K562 (cell line): ENCODE measurements around the gene TENM3. TPM values are rescaled to one million over a fixed set of nuclear protein-coding genes. Genes with fewer than 3 reads are reported as not detected.
"Not testable (repeated sequence)": the region's sequence is repeated elsewhere in the genome, so short reads cannot be mapped to it uniquely, and the experiment has no call there.

Source experiments
- ATAC-seq: fragments of 200-7000 bp; cut with Tn5 transposase; 3 replicates; pipeline ENCODE4 v1.9.1; 2020; ENCODE audit warnings: moderate library complexity
- BruUV-seq: library from RNA; stranded (reverse); fragments of 400-500 nt; replicated peaks from 2 replicates; lab custom pipeline; 2021; lab: Mats Ljungman, UMichigan
- CTCF ChIA-PET: fragments of 300-600 bp; formaldehyde crosslinking; extraction: SDS; loops from one replicate; lab custom pipeline; 2021; ENCODE audit warnings: low intra/inter-chr PET ratio; lab: Yijun Ruan, JAX
- POLR2A ChIA-PET: fragments of 300-600, 350-650 bp; sonication (Branson Sonifier 250); formaldehyde crosslinking; extraction: SDS; loops from one replicate; lab custom pipeline; 2021; ENCODE audit warnings: antibody characterized with exemption, inconsistent platforms; lab: Yijun Ruan, JAX
- DNase-seq, 4 experiments: peaks; one replicate each; pipeline versions ENCODE4 v3.0.0 to v3.0.0-alpha.2; 2011 to 2018; ENCODE audit warnings: low spot score in 3 of 4, mixed read lengths in 3 of 4; ENCODE audit errors: extremely low read depth in 1 of 4
- FAIRE-seq: peaks from 2 replicates; lab custom pipeline; 2011; peaks lifted over from hg19 to GRCh38; lab: Jason Lieb, UNC
- H2AFZ ChIP-seq: 2 replicates; pipeline ENCODE4 v1.6.0; 2011; ENCODE audit warnings: low read depth, low read length, control low read depth, inconsistent platforms
- H3K27ac ChIP-seq: fragments of 200-600 bp; 3 replicates; pipeline ENCODE4 v1.8.0; 2011; ENCODE audit warnings: low read depth, mild to moderate bottlenecking, control low read depth, inconsistent platforms, low read length, moderate library complexity, mixed read lengths; ENCODE audit errors: extremely low read depth
- H3K27me3 ChIP-seq, 2 experiments: fragments of 300-600 bp in 1 of 2; 2 replicates in 1 of 2; 3 replicates in 1 of 2; pipeline versions ENCODE4 v1.6.0 to v1.8.0; 2011; ENCODE audit warnings: inconsistent platforms in 2 of 2, low read length in 2 of 2, mild to moderate bottlenecking in 1 of 2, mixed read lengths in 1 of 2, moderate library complexity in 1 of 2; ENCODE audit not compliant: control insufficient read depth in 2 of 2, insufficient read depth in 2 of 2
- H3K36me3 ChIP-seq: fragments of 300-600 bp; 3 replicates; pipeline ENCODE4 v1.8.0; 2011; ENCODE audit warnings: mild to moderate bottlenecking, low read length, inconsistent platforms; ENCODE audit not compliant: control insufficient read depth, insufficient read depth
- H3K4me1 ChIP-seq, 2 experiments: fragments of 200-600 bp in 1 of 2; replicated peaks in 1 of 2; 2 replicates in 1 of 2; 3 replicates in 1 of 2; pipeline versions ENCODE4 v1.5.1 to v1.8.0; 2011; ENCODE audit warnings: inconsistent platforms in 2 of 2, low read length in 2 of 2, mild to moderate bottlenecking in 1 of 2, mixed read lengths in 1 of 2, moderate library complexity in 1 of 2; ENCODE audit not compliant: control insufficient read depth in 2 of 2, insufficient read depth in 2 of 2
- H3K4me2 ChIP-seq: 2 replicates; pipeline ENCODE4 v1.6.1; 2011; ENCODE audit warnings: low read length, control low read depth, inconsistent platforms, mixed read lengths; ENCODE audit not compliant: insufficient read depth
- H3K4me3 ChIP-seq: fragments of 200-600 bp; sonication (generic), shearing (Covaris generic); 2 replicates; pipeline ENCODE4 v1.5.1; 2016; ENCODE audit warnings: control low read depth, inconsistent platforms
- H3K79me2 ChIP-seq: fragments of 200-600 bp; 3 replicates; pipeline ENCODE4 v1.8.0; 2011; ENCODE audit warnings: low read length, inconsistent platforms; ENCODE audit not compliant: control insufficient read depth, insufficient read depth
- H3K9ac ChIP-seq, 2 experiments: 2 replicates each; pipeline versions ENCODE4 v1.6.0 to v1.6.1; 2011; ENCODE audit warnings: low read depth in 2 of 2, low read length in 2 of 2, control low read depth in 1 of 2, inconsistent platforms in 1 of 2, mild to moderate bottlenecking in 1 of 2, mixed read lengths in 1 of 2; ENCODE audit not compliant: insufficient read depth in 1 of 2
- H3K9me1 ChIP-seq: one replicate; pipeline ENCODE4 v1.6.0; 2011; ENCODE audit warnings: inconsistent platforms, mild to moderate bottlenecking, low read length, moderate library complexity; ENCODE audit not compliant: control insufficient read depth, insufficient read depth
- H3K9me3 ChIP-seq: replicated peaks from 2 replicates; pipeline ENCODE4 v1.5.1; 2011; ENCODE audit warnings: low read depth, low read length, inconsistent platforms; ENCODE audit not compliant: control insufficient read depth, insufficient read depth
- H4K20me1 ChIP-seq: replicated peaks from 2 replicates; pipeline ENCODE4 v1.6.1; 2011; ENCODE audit warnings: low read length, inconsistent platforms, mixed read lengths; ENCODE audit not compliant: control insufficient read depth, insufficient read depth
- DDX20 ChIP-seq: fragments of 450-650 bp; IDR thresholded peaks from 2 replicates; pipeline ENCODE4 v1.6.1; 2016; ENCODE audit warnings: missing genetic modification characterization, low read depth, mild to moderate bottlenecking, missing compliant biosample characterization, moderate library complexity
- GABPA ChIP-seq: fragments of 200-800 bp; sonication (Bioruptor generic); conservative IDR thresholded peaks from 2 replicates; pipeline ENCODE4 v1.6.1; 2016; ENCODE audit warnings: low read depth, missing genetic modification characterization, missing compliant biosample characterization
- GTF2F1 ChIP-seq: IDR thresholded peaks from 2 replicates; pipeline ENCODE4 v1.6.1; 2011; ENCODE audit warnings: low read depth, low read length, improper control_type of control experiment
- LEF1 ChIP-seq: fragments of 450-650 bp; IDR thresholded peaks from 2 replicates; pipeline ENCODE4 v1.6.1; 2016; ENCODE audit warnings: mild to moderate bottlenecking
- RUNX1 ChIP-seq: sonication (generic); IDR thresholded peaks from 2 replicates; pipeline ENCODE4 v1.6.1; 2016; ENCODE audit warnings: antibody characterized with exemption, low read depth
- SAP30 ChIP-seq: fragments of 200-600 bp; sonication (generic); IDR thresholded peaks from 2 replicates; pipeline ENCODE4 v1.6.1; 2012; ENCODE audit warnings: borderline replicate concordance, low read depth, mild to moderate bottlenecking, moderate library complexity, low read length, control low read depth, inconsistent platforms; ENCODE audit not compliant: insufficient read depth, poor library complexity, severe bottlenecking
- SMAD3 ChIP-seq: fragments of 450-650 bp; formaldehyde crosslinking; conservative IDR thresholded peaks from 2 replicates; pipeline ENCODE4 v1.4.0; 2020; ENCODE audit warnings: mild to moderate bottlenecking
- ZNF184 ChIP-seq: sonication (generic); formaldehyde crosslinking; IDR thresholded peaks from 2 replicates; pipeline ENCODE4 v1.5.0; 2020; ENCODE audit warnings: missing genetic modification reagents
- WGBS: fragments of 100-300 bp; shearing (Covaris generic); methylation state at CpG from one replicate; pipeline ENCODE4 v1.1.6; 2016; ENCODE audit warnings: low coverage, mixed read lengths; ENCODE audit not compliant: insufficient coverage; ENCODE audit errors: missing lambda C conversion rate; 5-methylcytosine and 5-hydroxymethylcytosine counted together
- in situ Hi-C: fragments of 300-500 bp; cut with MboI; formaldehyde crosslinking; loops from 4 replicates; pipeline ENCODE4 v1.15.0; 2018; ENCODE audit warnings: inconsistent platforms, mixed read lengths
- intact Hi-C: fragments of 100-400 bp; cut with micrococcal nuclease; formaldehyde crosslinking; loops from 2 replicates; pipeline ENCODE4 v1.14.2; 2022
- polyA plus RNA-seq, 8 experiments: library from polyadenylated mRNA; depleted of rRNA in 4 of 8; stranded (reverse) in 5 of 8; unstranded in 3 of 8; fragments of >200 nt; fragmentation: Nextera tagmentation in 2 of 8; fragmentation: Illumina TruSeq in 1 of 8; extraction: Ambion mirVana in 2 of 8; extraction: Trizol in 1 of 8; gene quantifications; 2 replicates each; pipeline versions ENCODE4 v1.2.1 to v1.2.3, GENCODE V29; 2011 to 2014; ENCODE audit warnings: inconsistent platforms in 1 of 8, missing spikeins in 1 of 8
- total RNA-seq, 7 experiments: library from RNA; depleted of rRNA in 6 of 7; stranded (reverse); fragments of >200 nt in 6 of 7; fragmentation: Illumina TruSeq in 2 of 7; extraction: Trizol in 2 of 7; gene quantifications; 2 replicates each; pipeline versions ENCODE4 v1.2.1 to v1.2.3, GENCODE V29; 2011 to 2021; ENCODE audit warnings: low replicate concordance in 1 of 7
- TF ChIP-seq, protein P1 (sequence below): fragments of 450-650 bp; IDR thresholded peaks from 2 replicates; pipeline ENCODE4 v1.6.1; 2017; ENCODE audit warnings: antibody characterized with exemption
- TF ChIP-seq, protein P2 (sequence below): fragments of 250-450 bp; sonication (Bioruptor Pico); IDR thresholded peaks from 2 replicates; pipeline ENCODE4 v1.8.0; 2021; ENCODE audit warnings: borderline replicate concordance, mild to moderate bottlenecking, moderate library complexity; ENCODE audit not compliant: poor library complexity, severe bottlenecking
- TF ChIP-seq, protein P3 (sequence below): IDR thresholded peaks from 2 replicates; pipeline ENCODE4 v1.6.1; 2014; ENCODE audit warnings: antibody characterized with exemption

Gene TENM3
- total and polyA plus RNA-seq, 9 of the 15 experiments (the other 6 are each of a cell fraction or from before 2014, with no cell fraction given): 0.01 to 0.02 TPM; not detected in 7

DNA sequence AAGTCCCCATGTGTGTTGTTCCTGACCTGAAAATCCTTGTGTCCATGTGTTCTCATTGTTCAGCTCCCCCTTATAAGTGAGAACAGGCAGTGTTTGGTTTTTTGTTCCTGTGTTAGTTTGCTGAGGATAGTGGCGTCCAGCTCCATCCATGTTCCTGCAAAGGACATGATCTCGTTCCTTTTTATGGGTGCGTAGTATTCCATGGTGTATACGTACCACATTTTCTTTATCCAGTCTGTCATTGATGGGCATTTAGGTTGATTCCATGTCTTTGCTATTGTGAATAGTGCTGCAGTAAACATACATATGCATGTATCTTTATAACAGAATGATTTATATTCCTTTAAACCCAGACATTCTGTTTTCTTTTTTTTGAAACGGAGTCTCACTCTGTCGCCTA lies 6.2 kb upstream of the TENM3 start:
- H3K27ac ChIP-seq, H4K20me1 ChIP-seq, ATAC-seq, H3K9me1 ChIP-seq, intact Hi-C loops, H2AFZ ChIP-seq, H3K79me2 ChIP-seq, H3K36me3 ChIP-seq, CTCF ChIA-PET, BruUV-seq, DNase-seq, H3K9me3 ChIP-seq, H3K4me2 ChIP-seq, FAIRE-seq, H3K27me3 ChIP-seq, H3K4me3 ChIP-seq, H3K9ac ChIP-seq, in situ Hi-C loops, H3K4me1 ChIP-seq, POLR2A ChIA-PET: not testable (repeated sequence)
- WGBS: 0% methylated on average over 6 of the region's 6 CpGs

DNA sequence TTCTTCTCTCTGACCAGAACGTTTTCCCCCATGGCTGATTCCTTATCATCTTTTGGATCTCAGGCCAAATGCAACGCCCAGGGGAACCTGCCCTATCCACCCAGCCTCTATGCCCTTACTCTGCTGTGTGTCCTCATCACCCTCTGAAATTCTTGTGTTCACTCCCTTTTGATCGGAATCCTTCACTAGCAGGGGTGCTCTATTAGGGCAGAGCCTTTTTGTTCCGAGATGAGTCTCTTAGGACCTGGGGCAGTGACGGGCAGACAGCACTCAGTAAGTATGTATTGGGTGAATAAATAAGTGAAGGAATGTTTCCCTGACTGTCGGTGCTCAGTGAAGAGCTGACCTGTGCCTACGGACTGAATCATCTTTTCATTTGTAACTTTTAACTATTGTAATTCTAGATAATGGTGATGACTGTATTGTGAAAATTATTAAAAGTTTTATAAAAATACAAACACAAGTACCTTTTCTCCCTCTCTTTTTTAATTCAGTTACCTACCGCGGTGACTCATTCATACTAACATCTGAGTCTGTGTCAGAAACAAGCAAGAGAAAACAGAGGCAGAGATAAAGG lies 4.8 kb upstream of the TENM3 start:
- no peak for FAIRE-seq
- Histone ChIP-seq H3K9me3 (no peaks in the 10 kb centered on the region), H3K27ac (no peak overlapping the region), H3K27me3 (0 out of 5 replicates have a peak, but pooled peaks cover 0 to 3% of the 10 kb centered on the region in 2 experiments), H3K9me1 (no peaks in the 10 kb centered on the region), H3K4me3 (no peak overlapping the region), H3K36me3 (no peaks in the 10 kb centered on the region), H3K79me2 (no peaks in the 10 kb centered on the region), H3K9ac (no peak overlapping the region), H2AFZ (no peak overlapping the region), H3K4me2 (no peak overlapping the region), H3K4me1 (no peaks in the 10 kb centered on the region), H4K20me1 (no peaks in the 10 kb centered on the region)
- BruUV-seq: no TSS peak
- POLR2A ChIA-PET: no interaction called here
- WGBS: 3% methylated on average over 9 of the region's 9 CpGs
- in situ Hi-C loops: no loop called here
- DNase-seq: no peak
- CTCF ChIA-PET: no interaction called here
- ATAC-seq: no peak
- intact Hi-C loops: no loop called here
- TF ChIP-seq, protein P1, sequence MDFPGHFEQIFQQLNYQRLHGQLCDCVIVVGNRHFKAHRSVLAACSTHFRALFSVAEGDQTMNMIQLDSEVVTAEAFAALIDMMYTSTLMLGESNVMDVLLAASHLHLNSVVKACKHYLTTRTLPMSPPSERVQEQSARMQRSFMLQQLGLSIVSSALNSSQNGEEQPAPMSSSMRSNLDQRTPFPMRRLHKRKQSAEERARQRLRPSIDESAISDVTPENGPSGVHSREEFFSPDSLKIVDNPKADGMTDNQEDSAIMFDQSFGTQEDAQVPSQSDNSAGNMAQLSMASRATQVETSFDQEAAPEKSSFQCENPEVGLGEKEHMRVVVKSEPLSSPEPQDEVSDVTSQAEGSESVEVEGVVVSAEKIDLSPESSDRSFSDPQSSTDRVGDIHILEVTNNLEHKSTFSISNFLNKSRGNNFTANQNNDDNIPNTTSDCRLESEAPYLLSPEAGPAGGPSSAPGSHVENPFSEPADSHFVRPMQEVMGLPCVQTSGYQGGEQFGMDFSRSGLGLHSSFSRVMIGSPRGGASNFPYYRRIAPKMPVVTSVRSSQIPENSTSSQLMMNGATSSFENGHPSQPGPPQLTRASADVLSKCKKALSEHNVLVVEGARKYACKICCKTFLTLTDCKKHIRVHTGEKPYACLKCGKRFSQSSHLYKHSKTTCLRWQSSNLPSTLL: no peak
- no peak for TF ChIP-seq DDX20
- TF ChIP-seq, protein P2, sequence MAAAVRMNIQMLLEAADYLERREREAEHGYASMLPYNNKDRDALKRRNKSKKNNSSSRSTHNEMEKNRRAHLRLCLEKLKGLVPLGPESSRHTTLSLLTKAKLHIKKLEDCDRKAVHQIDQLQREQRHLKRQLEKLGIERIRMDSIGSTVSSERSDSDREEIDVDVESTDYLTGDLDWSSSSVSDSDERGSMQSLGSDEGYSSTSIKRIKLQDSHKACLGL (CRISPR knock-in tag): no peak
- TF ChIP-seq GTF2F1: no peak
- TF ChIP-seq RUNX1: no peak
- no peak for TF ChIP-seq GABPA
- TF ChIP-seq ZNF184 (CRISPR knock-in tag): no peak
- TF ChIP-seq SMAD3 (CRISPR knock-in tag): no peak
- TF ChIP-seq SAP30: no peak
- TF ChIP-seq, protein P3, sequence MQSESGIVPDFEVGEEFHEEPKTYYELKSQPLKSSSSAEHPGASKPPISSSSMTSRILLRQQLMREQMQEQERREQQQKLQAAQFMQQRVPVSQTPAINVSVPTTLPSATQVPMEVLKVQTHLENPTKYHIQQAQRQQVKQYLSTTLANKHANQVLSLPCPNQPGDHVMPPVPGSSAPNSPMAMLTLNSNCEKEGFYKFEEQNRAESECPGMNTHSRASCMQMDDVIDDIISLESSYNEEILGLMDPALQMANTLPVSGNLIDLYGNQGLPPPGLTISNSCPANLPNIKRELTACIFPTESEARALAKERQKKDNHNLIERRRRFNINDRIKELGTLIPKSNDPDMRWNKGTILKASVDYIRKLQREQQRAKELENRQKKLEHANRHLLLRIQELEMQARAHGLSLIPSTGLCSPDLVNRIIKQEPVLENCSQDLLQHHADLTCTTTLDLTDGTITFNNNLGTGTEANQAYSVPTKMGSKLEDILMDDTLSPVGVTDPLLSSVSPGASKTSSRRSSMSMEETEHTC: no peak
- no peak for TF ChIP-seq LEF1
